HG02571 (cell line): Measurements from ENCODE around the gene MEIOB.
"Not testable (repeated sequence)": the region's sequence is repeated elsewhere in the genome, so short reads cannot be mapped to it uniquely, and the experiment has no call there.

Source experiments
- ATAC-seq: cut with Tn5 transposase; IDR thresholded peaks from one replicate; pipeline ENCODE4 v1.9.1; 2021; ENCODE audit warnings: mild to moderate bottlenecking, moderate library complexity; ENCODE audit not compliant: unreplicated experiment

The MEIOB gene

GRCh38 chr16:1871974-1872635 lies at the start of gene MEIOB:
MEIOB (minus strand) TSS chr16:1872164; CDS start chr16:1868175, 3,989 bp downstream.
- no peak for ATAC-seq

GRCh38 chr16:1920727-1921171 lies 48.8 kb upstream of the MEIOB start:
- ATAC-seq: no peak

- ATAC-seq: not testable (repeated sequence)
Observed at GRCh38 chr16:1920122-1920521, 48.2 kb upstream of the MEIOB start.

GRCh38 chr16:1919327-1919998 lies 47.5 kb upstream of the MEIOB start:
- ATAC-seq: no peak

- ATAC-seq: no peak
Observed at GRCh38 chr16:1918351-1919326, 46.7 kb upstream of the MEIOB start, which contains the start of gene HS3ST6. HS3ST6 (minus strand) TSS chr16:1918415; CDS start chr16:1918323, 92 bp downstream.

- ATAC-seq: no peak
Observed at GRCh38 chr16:1917665-1918350, 45.8 kb upstream of the MEIOB start.

GRCh38 chr16:1917056-1917664 lies 45.2 kb upstream of the MEIOB start:
- no peak for ATAC-seq

GRCh38 chr16:1916640-1916990 lies 44.7 kb upstream of the MEIOB start:
- ATAC-seq: no peak

- ATAC-seq: no peak
Observed at GRCh38 chr16:1915732-1916639, 44.0 kb upstream of the MEIOB start.

- ATAC-seq: no peak
Observed at GRCh38 chr16:1914988-1915387, 43.0 kb upstream of the MEIOB start.

- ATAC-seq: no peak
Observed at GRCh38 chr16:1914084-1914608, 42.2 kb upstream of the MEIOB start.

- ATAC-seq: no peak
Observed at GRCh38 chr16:1913327-1914083, 41.5 kb upstream of the MEIOB start.

GRCh38 chr16:1912215-1912543 lies 40.2 kb upstream of the MEIOB start:
- ATAC-seq: no peak

GRCh38 chr16:1911467-1912214 lies 39.7 kb upstream of the MEIOB start:
- no peak for ATAC-seq

- no peak for ATAC-seq
Observed at GRCh38 chr16:1909561-1910231, 37.7 kb upstream of the MEIOB start.

GRCh38 chr16:1908983-1909382 lies 37.0 kb upstream of the MEIOB start:
- no peak for ATAC-seq

- ATAC-seq: no peak
Observed at GRCh38 chr16:1908184-1908583, 36.2 kb upstream of the MEIOB start.
